Peyer's patch (tissue), 4 donors: ENCODE measurements around the gene DAP3. TPM values are rescaled to one million over a fixed set of nuclear protein-coding genes. Genes with fewer than 3 reads are reported as not detected.
"Not testable (repeated sequence)": the region's sequence is repeated elsewhere in the genome, so short reads cannot be mapped to it uniquely, and the experiment has no call there.

Experiments
- DNase-seq, 3 donors: peaks; one replicate each; pipeline ENCODE4 v3.0.0-alpha.2; 2017 to 2019
- H3K27ac ChIP-seq, 4 donors: fragments of 200-600 bp; sonication (generic); one replicate each; pipeline ENCODE4 v1.5.1; 2016 to 2019
- H3K27me3 ChIP-seq, 2 donors: fragments of 200-600 bp; sonication (generic); one replicate each; pipeline ENCODE4 v1.5.1; 2019
- H3K36me3 ChIP-seq, 3 donors: fragments of 200-600 bp; sonication (generic); one replicate each; pipeline ENCODE4 v1.5.1; 2016 to 2019
- H3K4me1 ChIP-seq, 4 donors: fragments of 200-600 bp; sonication (generic); one replicate each; pipeline ENCODE4 v1.5.1; 2016 to 2019
- H3K4me3 ChIP-seq, 4 donors: fragments of 200-600 bp; sonication (generic); 1 replicate in 3 of 4; 2 replicates in 1 of 4; pipeline ENCODE4 v1.5.1; 2016 to 2019; ENCODE audit warnings: mild to moderate bottlenecking in 1 of 4
- H3K9me3 ChIP-seq, 4 donors: fragments of 200-600 bp; sonication (generic); one replicate each; pipeline ENCODE4 v1.5.1; 2016 to 2019; ENCODE audit warnings: mild to moderate bottlenecking in 1 of 4
- CTCF ChIP-seq, 6 experiments: fragments of 450-650 bp in 4 of 6; fragments of 200-600 bp in 2 of 6; sonication (generic) in 1 of 6; IDR thresholded peaks; one replicate each; pipeline ENCODE4 v1.5.1; 2017 to 2019; ENCODE audit warnings: antibody characterized with exemption in 6 of 6, mild to moderate bottlenecking in 3 of 6, moderate library complexity in 1 of 6
- POLR2A ChIP-seq, 2 donors: fragments of 450-650 bp; IDR thresholded peaks; one replicate each; pipeline ENCODE4 v1.5.1; 2017; ENCODE audit warnings: antibody characterized with exemption in 2 of 2, mild to moderate bottlenecking in 2 of 2, moderate library complexity in 2 of 2
- total RNA-seq, 4 donors: library from RNA; depleted of rRNA; stranded (reverse); fragments of >200 nt; gene quantifications; one replicate each; pipeline ENCODE4 v1.1.0, GENCODE V29; 2016

Gene DAP3
- total RNA-seq, result 100 to 1,000 TPM in 3 of 4 donors, 10 to 100 TPM in 1; 72.8 to 160 (median 153) TPM

GRCh38 chr1:155689081-155689607 is at the start of gene DAP3:
DAP3 (plus strand) TSS chr1:155689091; CDS start chr1:155709780, 20,689 bp downstream.
- Histone ChIP-seq H3K4me1 (peaks cover 0 to 28% (median 0%) of the 10 kb centered on the region in 4 donors), H3K27ac (peak within 1 kb of the TSS; percentile 91 to 97 (median 94)), H3K4me3 (peak within 1 kb of the TSS; percentile 76 to 99 (median 97)), H3K36me3 (peaks cover 0 to 14% (median 0%) of the 10 kb centered on the region in 3 donors)
- peak in 1 of 2 donors; percentile 34 for TF ChIP-seq POLR2A (IDR thresholded peaks at IDR 0.05)
- DNase-seq, result peak in 1 of 3 donors; percentile 75
- H3K9me3 ChIP-seq, H3K27me3 ChIP-seq: not testable (repeated sequence)

GRCh38 chr1:155640367-155640766 is 48.5 kb upstream of the DAP3 start:
- Histone ChIP-seq H3K36me3 (no peaks in the 10 kb centered on the region), H3K9me3 (peaks cover 0 to 5% (median 2%) of the 10 kb centered on the region in 4 donors), H3K4me3 (no peak overlapping the region), H3K27ac (no peak overlapping the region), H3K27me3 (no peaks in the 10 kb centered on the region), H3K4me1 (peaks cover 0 to 8% (median 0%) of the 10 kb centered on the region in 4 donors)
- TF ChIP-seq CTCF (IDR thresholded peaks at IDR 0.05), result no peak
- TF ChIP-seq POLR2A (IDR thresholded peaks at IDR 0.05), result no peak
- DNase-seq, result no peak

GRCh38 chr1:155642559-155643180 is 46.2 kb upstream of the DAP3 start:
- H3K4me3 ChIP-seq, H3K27ac ChIP-seq, H3K4me1 ChIP-seq, H3K9me3 ChIP-seq, H3K27me3 ChIP-seq, H3K36me3 ChIP-seq: not testable (repeated sequence)
- DNase-seq, result peak in 1 of 3 donors; percentile 50

DNA sequence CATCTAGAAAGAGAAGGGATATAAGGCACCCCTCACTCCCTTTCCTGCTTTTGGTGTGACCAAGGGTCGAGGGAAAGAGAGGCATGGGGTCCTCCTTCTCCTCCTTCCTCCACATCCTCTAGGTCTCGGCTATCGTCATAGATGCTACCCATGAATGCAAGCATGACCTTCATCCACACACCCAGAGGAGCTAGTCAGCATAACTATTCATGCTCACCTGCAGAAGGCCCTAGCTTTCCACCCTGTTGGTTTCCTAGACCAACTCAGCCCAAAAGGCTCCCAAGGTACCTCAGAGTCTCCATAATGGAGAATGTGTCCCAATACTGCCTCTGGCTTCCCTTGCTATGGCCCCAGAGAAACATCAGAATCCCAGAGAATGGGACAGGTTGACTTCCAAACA is 45.7 kb upstream of the DAP3 start:
- Histone ChIP-seq H3K27me3 (no peaks in the 10 kb centered on the region), H3K27ac (no peak overlapping the region), H3K9me3 (peaks cover 0 to 5% (median 2%) of the 10 kb centered on the region in 4 donors), H3K4me3 (no peak overlapping the region), H3K4me1 (no peaks in the 10 kb centered on the region), H3K36me3 (no peaks in the 10 kb centered on the region)
- DNase-seq, result no peak
- no peak for TF ChIP-seq CTCF (IDR thresholded peaks at IDR 0.05)
- no peak for TF ChIP-seq POLR2A (IDR thresholded peaks at IDR 0.05)

GRCh38 chr1:155645034-155645598 is 43.8 kb upstream of the DAP3 start:
- H3K4me1 ChIP-seq, result no peaks in the 10 kb centered on the region
- no peak overlapping the region for H3K27ac ChIP-seq
- TF ChIP-seq CTCF (IDR thresholded peaks at IDR 0.05), result no peak
- no peak for TF ChIP-seq POLR2A (IDR thresholded peaks at IDR 0.05)
- H3K4me3 ChIP-seq, result no peak overlapping the region
- H3K27me3 ChIP-seq, result no peaks in the 10 kb centered on the region
- no peak for DNase-seq
- peaks cover 0 to 5% (median 2%) of the 10 kb centered on the region in 4 donors for H3K9me3 ChIP-seq
- H3K36me3 ChIP-seq, result no peaks in the 10 kb centered on the region

- H3K4me1 ChIP-seq, result no peaks in the 10 kb centered on the region
- H3K36me3 ChIP-seq, result no peaks in the 10 kb centered on the region
- H3K27me3 ChIP-seq, result no peaks in the 10 kb centered on the region
- no peak for TF ChIP-seq CTCF (IDR thresholded peaks at IDR 0.05)
- no peak overlapping the region for H3K27ac ChIP-seq
- H3K4me3 ChIP-seq, result no peak overlapping the region
- H3K9me3 ChIP-seq, result peaks cover 0 to 5% (median 2%) of the 10 kb centered on the region in 4 donors
- no peak for DNase-seq
Measured at GRCh38 chr1:155645648-155646047, 43.2 kb upstream of the DAP3 start.
